Neural progenitor cell (in vitro differentiated cells): ENCODE data around the gene DNTTIP2. TPM values are rescaled to one million over a fixed set of nuclear protein-coding genes. Genes with fewer than 3 reads are reported as not detected.

Experiments used
- DNase-seq: peaks from one replicate; pipeline ENCODE4 v3.0.0-alpha.2; 2016; ENCODE audit warnings: low spot score
- H2AFZ ChIP-seq: fragments of 200-600 bp; sonication (generic); replicated peaks from 2 replicates; pipeline ENCODE4 v1.6.1; 2016; ENCODE audit warnings: antibody characterized with exemption
- H3F3A ChIP-seq: fragments of 200-600 bp; sonication (generic); 2 replicates; pipeline ENCODE4 v1.6.1; 2016; ENCODE audit warnings: antibody characterized with exemption, low read depth
- H3K27ac ChIP-seq: fragments of 200-600 bp; sonication (generic); 2 replicates; pipeline ENCODE4 v1.5.1; 2016; ENCODE audit warnings: mild to moderate bottlenecking
- H3K27me3 ChIP-seq: fragments of 200-600 bp; sonication (generic); 2 replicates; pipeline ENCODE4 v1.6.1; 2016; ENCODE audit warnings: mild to moderate bottlenecking, moderate library complexity
- H3K36me3 ChIP-seq: fragments of 200-600 bp; sonication (generic); 2 replicates; pipeline ENCODE4 v1.5.1; 2016
- H3K4me1 ChIP-seq: fragments of 200-600 bp; sonication (generic); 2 replicates; pipeline ENCODE4 v1.6.1; 2016; ENCODE audit warnings: mixed run types
- H3K4me2 ChIP-seq: fragments of 200-600 bp; sonication (generic); 2 replicates; pipeline ENCODE4 v1.6.1; 2016
- H3K4me3 ChIP-seq: fragments of 200-600 bp; sonication (generic); 2 replicates; pipeline ENCODE4 v1.5.1; 2016
- H3K79me2 ChIP-seq: fragments of 200-600 bp; sonication (generic); 2 replicates; pipeline ENCODE4 v1.6.1; 2016; ENCODE audit warnings: low read depth
- H3K9ac ChIP-seq: fragments of 200-600 bp; sonication (generic); 2 replicates; pipeline ENCODE4 v1.6.1; 2016
- H3K9me3 ChIP-seq: fragments of 200-600 bp; sonication (generic); 2 replicates; pipeline ENCODE4 v1.5.1; 2016; ENCODE audit warnings: low read depth
- H4K20me1 ChIP-seq: fragments of 200-600 bp; sonication (generic); 2 replicates; pipeline ENCODE4 v1.6.1; 2016; ENCODE audit warnings: low read depth
- H3K27ac Mint-ChIP-seq: 3 replicates; pipeline ENCODE4 v1.8.0; 2021; ENCODE audit warnings: mixed read lengths
- H3K27me3 Mint-ChIP-seq: 2 replicates; pipeline ENCODE4 v1.8.0; 2022; ENCODE audit warnings: low read depth, mild to moderate bottlenecking, inconsistent platforms, moderate library complexity, mixed read lengths; ENCODE audit not compliant: insufficient read depth
- H3K36me3 Mint-ChIP-seq: 3 replicates; pipeline ENCODE4 v1.8.0; 2021; ENCODE audit warnings: mixed read lengths
- H3K4me1 Mint-ChIP-seq: 3 replicates; pipeline ENCODE4 v1.8.0; 2021; ENCODE audit warnings: mixed read lengths
- H3K4me3 Mint-ChIP-seq: 3 replicates; pipeline ENCODE4 v1.8.0; 2021; ENCODE audit warnings: mild to moderate bottlenecking, moderate library complexity, mixed read lengths
- H3K9me3 Mint-ChIP-seq: 3 replicates; pipeline ENCODE4 v1.8.0; 2020; ENCODE audit warnings: mixed read lengths
- EZH2 ChIP-seq: fragments of 200-600 bp; sonication (generic); IDR thresholded peaks from 2 replicates; pipeline ENCODE4 v1.6.1; 2017; ENCODE audit warnings: antibody characterized with exemption, mild to moderate bottlenecking, moderate library complexity
- EZH2phosphoT487 ChIP-seq: fragments of 200-600 bp; sonication (generic); IDR thresholded peaks from 2 replicates; pipeline ENCODE4 v1.6.1; 2017; ENCODE audit warnings: antibody characterized with exemption
- total RNA-seq: library from RNA; depleted of rRNA; stranded (reverse); fragments of >200 nt; gene quantifications from 2 replicates; pipeline ENCODE4 v1.2.3, GENCODE V29; 2015; ENCODE audit warnings: low replicate concordance
- TF ChIP-seq, protein P1 (sequence below): fragments of 200-600 bp; sonication (generic); IDR thresholded peaks from 2 replicates; pipeline ENCODE4 v1.5.1; 2017; ENCODE audit warnings: antibody characterized with exemption, mild to moderate bottlenecking

The DNTTIP2 gene
- total RNA-seq, 1 donor from 2014 or later, result 62.5 TPM

DNA sequence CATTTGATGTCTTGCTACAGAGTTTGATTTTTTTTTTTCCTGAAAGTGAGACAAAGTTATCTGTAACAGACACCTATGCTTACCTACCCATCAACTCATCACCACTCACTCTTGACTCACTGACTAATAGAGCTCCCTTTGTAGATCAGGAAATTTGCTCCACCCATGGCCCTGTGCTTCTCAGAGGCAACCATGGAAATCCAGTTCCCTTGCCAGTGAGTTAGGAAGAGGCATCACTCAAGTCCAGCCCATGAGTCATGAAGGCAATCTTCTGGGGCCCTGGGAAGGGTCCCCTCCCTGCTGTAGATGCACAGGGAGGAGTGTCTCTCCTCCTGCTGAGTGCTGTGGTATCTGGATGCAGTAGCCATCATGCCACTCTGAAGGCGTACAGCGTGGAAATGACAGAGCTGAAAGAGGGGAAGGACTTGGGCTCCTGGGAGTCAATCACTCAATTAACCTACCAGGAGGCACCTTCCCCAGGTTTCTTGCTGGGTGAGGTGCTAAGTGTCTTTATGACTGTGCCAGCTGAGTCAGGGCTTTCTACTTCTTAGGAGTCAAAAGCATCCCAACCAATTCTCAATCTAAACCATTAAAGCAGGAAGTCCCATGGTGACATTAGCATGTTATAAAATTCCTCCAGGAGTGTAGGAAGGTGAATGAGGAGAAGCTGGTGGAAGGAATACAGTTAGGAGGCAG, 56.1 kb downstream of the DNTTIP2 start:
- Mint-ChIP-seq H3K9me3 (no peaks in the 10 kb centered on the region), H3K27ac (no peak overlapping the region), H3K4me3 (no peak overlapping the region), H3K27me3 (peaks cover 2% of the 10 kb centered on the region), H3K4me1 (peaks cover 22% of the 10 kb centered on the region), H3K36me3 (peaks cover 3% of the 10 kb centered on the region)
- TF ChIP-seq EZH2phosphoT487, result no peak
- Histone ChIP-seq H3K4me2 (no peak overlapping the region), H3K4me3 (no peak overlapping the region), H3F3A (no peaks in the 10 kb centered on the region), H3K79me2 (no peaks in the 10 kb centered on the region), H3K9me3 (no peaks in the 10 kb centered on the region), H3K4me1 (peaks cover 11% of the 10 kb centered on the region), H2AFZ (no peak overlapping the region), H3K27ac (no peak overlapping the region), H3K36me3 (no peaks in the 10 kb centered on the region), H3K27me3 (no peaks in the 10 kb centered on the region), H3K9ac (no peak overlapping the region), H4K20me1 (no peaks in the 10 kb centered on the region)
- DNase-seq, result no peak

DNA sequence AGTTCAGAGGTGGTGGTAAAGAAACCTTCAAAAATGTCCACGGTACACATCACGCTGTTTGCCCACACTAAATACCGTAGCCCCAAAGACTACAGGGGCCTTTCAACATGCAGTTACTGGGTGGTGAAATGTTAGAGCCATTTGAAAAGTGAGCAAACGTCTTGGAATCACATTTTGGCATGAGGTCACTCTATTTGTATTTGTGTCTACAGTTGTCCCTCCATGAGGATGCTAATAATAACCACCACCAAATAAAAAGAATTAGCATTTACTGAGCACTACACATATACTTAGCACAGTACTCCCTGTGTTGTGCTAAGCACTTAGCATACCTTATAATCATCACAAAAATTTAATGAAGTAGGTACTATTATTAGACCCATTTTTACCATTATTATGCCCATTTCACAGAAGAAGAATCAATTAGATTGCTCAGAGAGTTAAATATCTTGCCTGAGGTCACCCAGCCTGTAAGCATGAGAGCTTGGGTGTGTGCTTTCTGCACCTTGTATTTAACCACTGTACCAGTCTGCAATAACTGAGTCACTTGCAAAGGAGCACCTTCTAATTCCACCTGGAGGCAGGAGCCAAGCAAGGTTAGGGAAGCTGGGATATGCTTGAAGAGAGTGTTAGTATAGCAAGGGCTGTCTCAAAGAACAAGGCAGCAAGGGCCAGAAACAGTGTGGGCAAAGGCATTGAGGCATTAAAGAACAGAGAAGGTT, 57.4 kb downstream of the DNTTIP2 start:
- no peak overlapping the region for H3K9ac ChIP-seq

DNA sequence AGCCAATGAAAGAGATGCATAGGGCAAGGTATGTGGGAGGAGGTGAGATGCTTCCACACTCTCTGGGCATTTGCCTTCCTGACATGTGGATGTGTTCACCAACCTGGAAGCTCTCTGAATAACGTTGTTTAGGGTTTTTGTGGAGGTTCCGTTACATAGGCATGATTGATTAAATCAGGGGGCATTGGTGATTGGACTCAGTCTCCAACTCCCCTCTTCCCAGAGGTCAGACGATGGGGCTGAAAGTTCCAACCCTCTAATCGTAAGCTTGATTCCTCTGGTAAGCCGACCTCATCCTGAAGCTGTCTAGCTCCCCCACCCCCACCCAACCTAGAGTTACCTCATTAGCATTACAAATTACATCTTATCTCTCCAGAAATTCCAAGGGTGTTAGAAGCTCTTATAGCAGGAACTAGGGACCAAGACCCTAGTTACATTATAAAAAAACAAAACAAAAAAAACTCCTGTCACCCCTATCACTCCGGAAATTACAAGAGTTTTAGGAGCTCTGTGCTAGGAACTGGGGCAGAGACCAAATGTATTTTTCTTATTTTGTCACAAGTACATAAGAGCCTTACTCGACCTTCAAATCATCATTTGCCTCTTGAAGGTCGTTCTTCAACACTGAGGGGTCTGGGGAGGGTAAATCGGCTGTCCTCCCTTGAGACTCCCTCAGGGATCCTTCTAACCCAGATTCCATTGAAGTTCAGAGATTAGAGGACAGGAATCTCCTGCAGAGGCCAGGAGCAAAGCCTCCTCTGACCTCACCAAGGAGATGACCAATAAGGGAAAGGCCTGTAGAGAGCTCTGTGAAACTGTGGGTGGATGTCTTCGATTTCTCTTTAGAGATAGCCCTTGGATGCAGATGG, 58.2 kb downstream of the DNTTIP2 start:
- no peaks in the 10 kb centered on the region for H3K36me3 ChIP-seq
- Mint-ChIP-seq H3K4me1 (peaks cover 29% of the 10 kb centered on the region), H3K9me3 (no peaks in the 10 kb centered on the region), H3K4me3 (no peak overlapping the region), H3K27me3 (peaks cover 3% of the 10 kb centered on the region), H3K36me3 (peaks cover 3% of the 10 kb centered on the region), H3K27ac (no peak overlapping the region)
- H3K4me2 ChIP-seq, result no peak overlapping the region
- no peaks in the 10 kb centered on the region for H4K20me1 ChIP-seq
- H3K27me3 ChIP-seq, result no peaks in the 10 kb centered on the region
- H3K9me3 ChIP-seq, result no peaks in the 10 kb centered on the region
- H3K4me3 ChIP-seq, result no peak overlapping the region
- H3K4me1 ChIP-seq, result peaks cover 11% of the 10 kb centered on the region
- no peak overlapping the region for H2AFZ ChIP-seq
- no peak overlapping the region for H3K27ac ChIP-seq
- TF ChIP-seq EZH2phosphoT487, result no peak
- TF ChIP-seq EZH2, result no peak
- DNase-seq, result peak; percentile 22
- H3K9ac ChIP-seq, result no peak overlapping the region
- no peaks in the 10 kb centered on the region for H3K79me2 ChIP-seq
- H3F3A ChIP-seq, result no peaks in the 10 kb centered on the region

More for the DNA sequence above, 57.4 kb downstream of the DNTTIP2 start:
- H3K36me3 Mint-ChIP-seq, result peaks cover 3% of the 10 kb centered on the region
- H3K36me3 ChIP-seq, result no peaks in the 10 kb centered on the region
- H4K20me1 ChIP-seq, result no peaks in the 10 kb centered on the region
- TF ChIP-seq EZH2 (no peak), EZH2phosphoT487 (no peak)
- TF ChIP-seq, protein P1, sequence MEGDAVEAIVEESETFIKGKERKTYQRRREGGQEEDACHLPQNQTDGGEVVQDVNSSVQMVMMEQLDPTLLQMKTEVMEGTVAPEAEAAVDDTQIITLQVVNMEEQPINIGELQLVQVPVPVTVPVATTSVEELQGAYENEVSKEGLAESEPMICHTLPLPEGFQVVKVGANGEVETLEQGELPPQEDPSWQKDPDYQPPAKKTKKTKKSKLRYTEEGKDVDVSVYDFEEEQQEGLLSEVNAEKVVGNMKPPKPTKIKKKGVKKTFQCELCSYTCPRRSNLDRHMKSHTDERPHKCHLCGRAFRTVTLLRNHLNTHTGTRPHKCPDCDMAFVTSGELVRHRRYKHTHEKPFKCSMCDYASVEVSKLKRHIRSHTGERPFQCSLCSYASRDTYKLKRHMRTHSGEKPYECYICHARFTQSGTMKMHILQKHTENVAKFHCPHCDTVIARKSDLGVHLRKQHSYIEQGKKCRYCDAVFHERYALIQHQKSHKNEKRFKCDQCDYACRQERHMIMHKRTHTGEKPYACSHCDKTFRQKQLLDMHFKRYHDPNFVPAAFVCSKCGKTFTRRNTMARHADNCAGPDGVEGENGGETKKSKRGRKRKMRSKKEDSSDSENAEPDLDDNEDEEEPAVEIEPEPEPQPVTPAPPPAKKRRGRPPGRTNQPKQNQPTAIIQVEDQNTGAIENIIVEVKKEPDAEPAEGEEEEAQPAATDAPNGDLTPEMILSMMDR, result no peak
- H3K27me3 ChIP-seq, result no peaks in the 10 kb centered on the region
- H3K27ac Mint-ChIP-seq, result no peak overlapping the region
- H3K4me3 ChIP-seq, result no peak overlapping the region
- H3K4me2 ChIP-seq, result no peak overlapping the region
- no peaks in the 10 kb centered on the region for H3K9me3 Mint-ChIP-seq
- H3K79me2 ChIP-seq, result no peaks in the 10 kb centered on the region
- no peaks in the 10 kb centered on the region for H3K9me3 ChIP-seq
- peaks cover 11% of the 10 kb centered on the region for H3K4me1 ChIP-seq
- peaks cover 27% of the 10 kb centered on the region for H3K4me1 Mint-ChIP-seq
- no peak overlapping the region for H3K4me3 Mint-ChIP-seq
- no peaks in the 10 kb centered on the region for H3F3A ChIP-seq
- DNase-seq, result no peak
- H3K27ac ChIP-seq, result no peak overlapping the region
- peaks cover 3% of the 10 kb centered on the region for H3K27me3 Mint-ChIP-seq
- H2AFZ ChIP-seq, result no peak overlapping the region

DNA sequence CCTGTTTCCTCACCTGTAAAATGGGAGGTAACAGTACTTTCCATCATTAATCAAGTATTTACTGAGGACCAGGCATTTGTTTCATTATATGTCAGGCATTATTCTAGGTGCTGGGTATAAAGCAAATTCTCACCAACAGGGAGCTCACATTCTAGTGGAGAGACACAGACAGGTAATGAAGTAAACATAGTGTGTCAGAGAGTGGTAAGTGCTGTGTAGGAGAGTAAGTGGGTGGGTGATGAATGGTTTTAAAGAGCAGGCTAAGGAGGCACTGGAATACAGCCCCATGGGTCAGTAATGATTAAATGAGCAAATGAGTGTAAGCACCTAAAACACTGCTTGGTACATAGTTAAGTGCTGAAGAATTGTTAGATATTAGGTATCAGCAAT, 60.4 kb downstream of the DNTTIP2 start:
- TF ChIP-seq EZH2, result no peak
- no peak for TF ChIP-seq EZH2phosphoT487
- TF ChIP-seq, protein P1, result no peak
- Histone ChIP-seq H3K27me3 (no peaks in the 10 kb centered on the region), H3K9me3 (no peaks in the 10 kb centered on the region), H3K9ac (no peak overlapping the region), H2AFZ (no peak overlapping the region), H3K4me3 (no peak overlapping the region), H3K36me3 (no peaks in the 10 kb centered on the region), H4K20me1 (peaks cover 6% of the 10 kb centered on the region), H3K4me2 (no peak overlapping the region), H3K27ac (no peak overlapping the region), H3K79me2 (no peaks in the 10 kb centered on the region), H3K4me1 (peaks cover 14% of the 10 kb centered on the region), H3F3A (no peaks in the 10 kb centered on the region)
- Mint-ChIP-seq H3K27me3 (peaks cover 3% of the 10 kb centered on the region), H3K36me3 (peaks cover 3% of the 10 kb centered on the region), H3K9me3 (no peaks in the 10 kb centered on the region), H3K4me3 (no peak overlapping the region), H3K27ac (no peak overlapping the region), H3K4me1 (peaks cover 43% of the 10 kb centered on the region)
- no peak for DNase-seq
